Activated CD4-positive, alpha-beta T cell treated with anti-CD3 and anti-CD28 coated beads for 24 hours (primary cell): ENCODE measurements around the gene KCNMA1.

Experiments used
- DNase-seq, 2 donors: peaks; one replicate each; pipeline ENCODE4 v3.0.0-alpha.2; 2020; ENCODE audit warnings: low read depth in 2 of 2

Gene KCNMA1

DNA sequence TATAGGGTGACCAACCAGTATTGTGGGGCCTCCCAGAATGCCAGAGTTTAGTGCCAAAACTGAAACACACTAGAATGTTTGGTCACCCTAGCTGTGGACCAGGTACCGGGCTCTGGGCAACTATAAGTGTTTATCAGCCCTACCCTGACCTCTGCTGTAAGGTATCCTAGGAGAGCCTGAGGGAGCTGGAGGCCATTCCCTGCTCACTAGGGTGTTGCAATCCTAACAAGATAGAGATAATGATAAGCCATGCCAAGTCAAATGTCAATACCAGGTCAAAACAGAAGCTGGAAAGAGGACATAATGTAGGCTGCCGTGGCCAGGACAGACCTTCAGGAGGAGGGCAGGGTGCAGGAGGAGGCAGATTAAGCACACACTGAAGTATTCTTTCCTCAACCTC is 151.8 kb downstream of the KCNMA1 start:
- DNase-seq, result no peak

DNA sequence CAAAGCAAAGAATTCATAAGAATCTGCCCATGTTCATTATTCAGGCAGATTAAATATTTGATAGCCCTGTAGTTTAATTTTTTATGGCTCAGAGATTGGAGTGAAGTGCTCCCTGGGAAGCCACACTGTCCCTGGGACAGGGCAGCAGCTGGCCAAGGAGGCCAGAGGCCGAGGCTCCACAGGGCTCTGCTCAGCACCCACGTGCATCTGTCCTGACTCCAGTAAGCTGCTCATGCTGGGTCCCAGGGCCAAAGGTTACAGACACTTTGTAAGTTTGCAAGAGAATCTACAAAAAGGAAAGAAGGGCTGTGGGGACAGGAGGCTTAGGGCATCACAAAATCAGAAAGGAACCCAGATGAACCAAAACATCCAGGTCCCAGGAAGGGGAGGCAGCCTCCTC is 155.5 kb downstream of the KCNMA1 start:
- DNase-seq, result no peak

DNA sequence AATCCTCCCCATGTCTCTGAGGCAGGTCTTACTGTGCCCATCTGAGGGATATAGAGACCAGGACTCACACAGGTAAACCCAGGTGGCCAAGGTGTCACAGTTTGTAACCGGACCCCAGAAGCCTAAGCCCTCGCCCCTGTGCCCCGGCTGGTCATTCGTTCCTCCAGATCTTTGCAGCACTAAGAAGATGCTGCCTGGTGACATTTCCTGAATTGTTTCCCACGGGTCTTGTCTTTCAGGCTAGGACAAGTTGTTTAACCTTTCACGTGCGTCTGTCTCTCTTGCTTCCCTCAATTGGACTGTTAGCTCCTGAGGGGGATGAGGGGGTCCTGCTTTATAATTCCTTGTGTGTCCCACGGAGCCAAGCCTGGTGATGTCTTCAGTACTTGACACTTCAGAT is 158.0 kb downstream of the KCNMA1 start:
- no peak for DNase-seq

DNA sequence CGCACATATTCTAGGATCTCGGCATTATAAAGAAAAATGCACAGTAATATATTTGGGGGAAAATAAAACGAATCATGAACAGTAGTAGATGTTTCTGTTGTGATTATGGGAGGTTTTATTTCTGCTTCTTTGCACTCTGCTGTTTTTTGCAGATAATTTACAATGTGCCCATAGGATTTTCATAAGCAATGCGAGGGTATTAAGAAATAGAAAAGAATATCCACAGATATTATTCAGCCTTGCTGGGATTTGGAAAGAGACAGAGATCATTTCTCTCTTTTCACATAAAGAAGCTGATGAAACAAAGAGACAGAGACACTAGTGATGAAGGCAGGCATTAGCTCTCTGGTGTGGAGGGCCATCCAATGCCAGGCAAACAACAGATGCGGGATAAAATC is 158.6 kb downstream of the KCNMA1 start:
- DNase-seq, result no peak

DNA sequence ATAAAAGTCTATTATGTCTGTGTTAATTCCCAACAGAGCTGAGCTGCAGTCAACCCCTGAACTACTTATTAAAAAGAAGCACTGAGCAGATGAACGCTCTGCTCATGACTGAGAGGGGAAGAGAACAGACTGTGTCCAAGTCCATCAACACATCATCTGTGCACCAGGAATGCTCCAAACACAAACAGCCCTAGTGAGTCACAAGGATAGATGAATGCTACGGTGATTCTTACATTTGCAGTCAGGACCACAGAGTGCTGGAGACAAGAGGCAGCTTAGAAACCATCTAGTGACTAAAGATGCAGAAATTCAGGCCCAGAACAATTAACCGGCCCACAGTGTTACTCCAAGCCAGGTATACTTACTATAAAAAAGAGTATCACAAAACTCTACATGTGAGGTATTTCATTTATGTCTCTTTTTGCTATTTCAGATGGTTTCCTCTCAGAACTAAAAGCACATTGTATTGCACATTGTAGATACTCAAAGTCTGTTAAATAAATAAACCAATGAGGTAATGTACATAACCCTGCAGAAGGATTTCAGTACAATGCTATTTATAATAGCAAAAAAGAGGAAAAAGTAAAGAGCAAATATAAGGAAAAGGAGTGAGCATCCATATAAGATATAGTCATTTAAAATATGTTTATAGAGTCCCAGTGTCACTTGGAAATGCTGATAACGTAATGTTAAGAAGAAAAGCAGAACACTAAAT is 159.2 kb downstream of the KCNMA1 start:
- DNase-seq, result no peak

DNA sequence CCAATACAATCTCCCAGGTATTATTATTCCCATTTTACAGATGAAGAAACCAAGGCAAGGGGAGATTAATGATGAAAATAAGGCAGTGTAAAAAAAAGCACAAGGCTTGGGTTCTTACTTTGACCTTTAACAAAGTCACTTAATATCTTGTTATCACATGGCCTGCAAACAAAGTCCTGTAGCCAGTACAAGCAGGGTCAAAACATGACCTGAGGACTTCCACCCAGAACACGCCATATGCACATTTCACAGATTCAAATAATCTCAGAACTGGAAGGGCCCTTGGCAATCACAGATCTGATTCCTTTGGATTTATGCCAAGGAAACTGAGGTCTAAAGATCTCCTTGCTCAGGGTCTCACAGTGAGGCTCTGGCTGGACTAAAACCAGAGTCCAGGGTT is 162.1 kb downstream of the KCNMA1 start:
- no peak for DNase-seq

DNA sequence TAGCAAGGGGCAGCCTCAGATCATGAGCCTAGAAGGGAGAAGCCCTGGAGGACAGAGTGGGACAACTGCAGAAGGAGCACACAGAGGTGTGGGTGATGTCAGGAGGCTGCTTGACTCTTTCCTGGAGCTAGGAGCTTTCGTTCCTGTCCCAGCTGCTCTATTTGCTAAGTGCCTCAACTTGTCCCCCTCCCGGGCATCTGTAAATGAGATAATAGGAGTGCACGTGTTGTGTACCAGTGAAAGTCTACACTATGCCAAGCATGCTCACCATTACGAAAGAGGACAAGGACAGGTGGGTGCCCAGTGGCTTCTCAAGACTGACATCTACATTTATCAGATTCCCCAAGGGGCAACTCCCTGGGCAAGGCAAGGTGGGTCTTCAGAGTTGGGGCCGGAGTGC is 162.7 kb downstream of the KCNMA1 start:
- DNase-seq, result no peak

DNA sequence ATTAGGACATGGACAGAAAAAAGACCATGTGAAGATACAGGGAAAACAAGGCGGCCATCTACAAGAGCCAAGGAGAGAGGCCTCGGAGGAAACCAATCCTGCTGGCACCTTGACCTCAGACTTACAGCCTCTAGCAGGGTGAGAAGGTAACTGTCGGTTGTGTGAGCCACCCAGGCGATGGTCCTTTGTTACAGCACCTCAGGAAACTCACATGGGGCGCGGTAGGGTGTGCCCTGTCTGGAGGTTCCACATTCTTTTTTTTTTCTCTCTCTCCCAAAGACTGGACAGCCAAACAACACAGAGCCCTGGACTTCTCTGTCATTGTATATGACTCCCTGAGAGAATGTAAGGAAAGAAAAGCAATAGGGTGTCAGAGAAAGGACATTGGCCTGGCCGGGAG is 163.2 kb downstream of the KCNMA1 start:
- DNase-seq, result no peak

DNA sequence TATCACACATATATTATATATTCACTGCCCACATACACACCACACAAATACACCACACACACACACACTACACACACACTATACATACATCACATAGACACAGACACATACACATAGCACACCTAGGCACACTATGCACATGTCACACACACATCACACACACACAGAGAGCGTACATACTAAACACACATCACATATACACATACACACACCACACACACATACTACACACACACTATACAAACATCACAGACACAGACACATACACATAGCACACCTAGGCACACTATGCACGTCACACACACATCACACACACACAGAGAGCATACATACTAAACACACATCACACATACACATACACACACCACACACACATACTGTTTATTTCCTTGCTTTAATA is 165.5 kb downstream of the KCNMA1 start:
- DNase-seq, result no peak

DNA sequence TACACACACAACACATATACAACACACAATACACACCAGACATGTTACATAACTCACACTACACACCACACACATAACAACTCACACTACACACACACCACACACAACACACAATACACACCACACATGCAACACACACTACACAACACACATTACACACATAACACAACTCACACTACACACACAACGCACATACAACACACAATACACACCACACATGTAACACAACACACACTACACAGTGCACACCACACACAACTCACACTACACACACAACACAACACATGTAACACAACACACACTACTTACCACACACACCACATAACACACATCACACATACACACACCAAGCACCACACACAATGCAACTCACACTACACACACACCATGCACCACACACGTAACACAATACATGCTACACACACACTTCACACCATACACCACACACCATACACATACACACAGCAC is 166.5 kb downstream of the KCNMA1 start:
- DNase-seq, result no peak

DNA sequence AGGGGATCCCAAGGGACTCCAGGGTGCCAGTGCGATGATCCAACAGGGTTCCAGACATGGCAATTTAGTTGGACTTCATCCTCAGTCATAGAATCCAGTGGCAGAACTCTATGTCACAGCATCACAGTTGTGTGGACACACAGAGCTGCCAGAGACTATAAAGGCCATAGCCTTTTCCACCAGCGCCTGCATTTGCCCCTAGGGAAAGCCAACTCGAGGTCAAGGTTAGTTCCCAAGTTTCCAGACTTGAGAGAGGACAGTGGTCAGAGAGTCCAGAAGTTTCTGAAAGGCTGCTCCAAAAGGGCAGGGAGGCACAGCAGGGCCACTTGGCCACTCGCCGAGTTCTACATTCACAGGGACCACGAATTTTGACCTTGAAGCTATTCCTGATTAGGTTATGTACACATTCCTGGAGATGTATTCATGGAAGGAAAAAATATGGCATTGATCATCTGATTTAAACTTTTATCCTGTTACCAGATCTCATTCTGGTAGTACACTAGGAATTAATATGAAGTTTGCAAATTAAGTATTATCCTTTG is 170.1 kb downstream of the KCNMA1 start:
- DNase-seq, result no peak

DNA sequence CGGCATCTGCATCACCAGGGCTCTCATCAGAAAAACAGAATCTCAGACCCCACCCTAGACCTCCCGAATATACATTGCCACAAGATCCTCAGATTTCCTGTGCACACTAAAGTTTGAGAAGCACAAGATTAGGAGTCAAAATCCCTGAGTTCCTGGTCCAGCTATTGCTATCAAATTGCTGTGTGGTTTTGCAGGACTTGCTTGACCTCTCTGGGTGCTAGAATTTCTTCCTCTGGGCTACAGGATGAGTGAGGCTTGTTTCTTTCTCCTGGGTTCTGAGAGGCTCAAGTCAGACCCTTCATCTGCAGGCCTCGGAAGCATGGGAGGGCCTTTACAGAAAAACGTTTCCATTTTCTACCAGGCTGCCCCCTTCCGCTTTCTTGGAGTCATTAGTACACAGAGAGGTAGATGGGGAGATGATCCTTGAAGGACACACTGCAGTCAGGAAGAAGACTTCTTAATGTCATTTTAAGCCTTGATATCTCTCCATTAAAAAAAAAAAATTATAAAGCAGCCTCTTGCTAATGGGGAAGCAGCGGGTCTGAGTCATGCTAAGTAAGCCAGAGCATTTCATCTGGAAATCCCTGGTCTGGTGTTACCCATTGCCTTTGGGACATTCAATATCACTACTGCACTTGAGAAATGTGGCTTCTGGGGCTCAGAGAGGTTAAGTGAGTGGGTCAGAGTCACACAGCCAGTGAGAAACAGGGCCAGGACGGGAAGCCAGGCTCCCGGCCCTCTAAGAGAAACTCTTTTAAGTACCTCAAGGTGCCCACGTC is 173.5 kb downstream of the KCNMA1 start:
- no peak for DNase-seq

DNA sequence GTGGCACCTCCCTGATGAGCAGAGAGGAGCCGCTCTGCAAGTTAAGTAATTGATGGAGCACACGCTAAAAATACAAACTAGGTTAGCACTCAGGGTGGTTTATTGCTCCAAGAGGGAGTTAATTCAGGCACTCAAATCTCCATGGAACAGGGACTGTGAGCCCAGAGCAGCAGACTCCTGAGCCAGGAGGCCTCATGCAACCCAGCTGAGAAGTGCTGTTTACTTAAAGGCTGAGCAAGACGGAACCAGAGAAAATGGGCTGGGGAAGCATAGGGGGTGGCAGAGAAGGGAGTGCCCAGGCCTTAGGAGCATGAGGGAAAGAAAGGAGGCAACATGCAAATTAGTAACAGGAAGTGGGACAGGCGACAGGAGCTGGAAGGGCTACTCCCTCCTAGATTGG is 174.1 kb downstream of the KCNMA1 start:
- DNase-seq, result no peak

DNA sequence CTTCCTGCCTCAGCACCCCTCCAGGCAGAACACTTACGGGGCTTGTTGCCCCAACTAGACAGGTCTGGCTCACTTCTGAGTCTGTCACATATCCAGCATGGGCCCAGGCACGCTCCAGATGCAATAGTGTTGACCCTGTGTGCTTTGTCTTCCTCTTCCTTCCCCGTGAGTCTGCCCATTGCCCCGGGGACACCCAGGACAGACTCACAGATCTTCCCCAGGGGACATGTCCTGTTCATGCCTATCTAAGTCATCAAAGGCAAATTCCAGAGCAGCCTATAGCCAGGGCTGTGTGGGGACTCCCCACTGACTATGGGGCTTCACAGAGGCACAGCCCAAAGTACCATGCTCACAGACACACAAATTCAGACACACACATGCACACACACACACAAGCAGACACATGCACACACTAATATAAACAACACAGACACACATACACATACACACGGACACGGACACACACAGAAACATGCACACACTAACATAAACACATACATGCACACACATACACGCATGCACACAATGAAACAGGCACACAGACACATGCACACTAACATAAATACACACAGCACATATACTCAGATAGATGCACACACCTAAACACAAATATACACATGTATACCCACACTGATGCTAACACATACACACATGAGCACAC is 175.8 kb downstream of the KCNMA1 start:
- DNase-seq, result no peak

DNA sequence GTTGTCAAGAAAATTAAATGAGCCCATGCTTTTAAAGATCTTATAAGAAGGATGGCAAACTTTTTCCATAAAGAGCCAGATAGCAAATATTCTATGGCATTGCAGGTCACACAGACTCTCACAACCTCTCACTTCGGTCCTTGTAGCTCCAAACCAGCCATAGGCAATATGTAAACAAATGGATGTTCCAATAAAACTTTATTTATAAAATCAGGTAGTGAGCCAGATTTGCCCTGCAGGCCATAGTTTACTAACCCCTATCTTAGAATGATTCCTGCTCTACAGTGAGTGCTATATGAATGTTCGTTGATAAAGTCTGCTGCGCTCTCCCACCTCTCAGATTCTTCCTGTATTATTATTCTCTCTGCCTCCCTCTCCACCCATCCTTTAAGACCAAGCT is 177.7 kb downstream of the KCNMA1 start:
- DNase-seq, result no peak

DNA sequence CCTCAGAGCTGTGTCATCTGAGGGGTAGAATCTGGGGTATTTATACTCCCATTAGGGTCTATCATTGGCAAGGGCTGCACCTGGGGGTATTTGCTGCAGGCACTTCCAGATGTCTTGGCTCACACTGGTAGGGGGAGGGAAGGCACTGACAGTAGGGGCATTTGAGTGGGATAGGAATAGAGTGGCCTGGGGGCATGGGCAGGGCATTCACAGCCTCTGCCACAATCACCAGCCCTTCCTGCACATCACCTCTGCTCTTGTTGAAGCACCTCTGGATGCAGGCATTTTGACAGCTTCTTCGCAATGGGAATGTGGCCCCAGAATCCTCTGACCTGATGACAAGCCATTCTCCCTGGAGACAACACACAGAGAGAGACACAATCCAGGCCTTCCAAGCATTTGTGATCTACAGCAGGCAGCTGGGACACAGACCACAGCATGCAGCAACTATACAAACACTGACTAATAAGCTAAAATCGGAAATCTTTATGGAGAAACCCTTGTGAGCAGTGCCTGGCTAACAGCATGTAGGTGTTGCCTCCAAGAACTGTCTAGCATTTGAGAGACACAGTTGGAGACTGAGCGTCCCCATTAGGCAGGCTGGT is 178.5 kb downstream of the KCNMA1 start:
- DNase-seq, result no peak

DNA sequence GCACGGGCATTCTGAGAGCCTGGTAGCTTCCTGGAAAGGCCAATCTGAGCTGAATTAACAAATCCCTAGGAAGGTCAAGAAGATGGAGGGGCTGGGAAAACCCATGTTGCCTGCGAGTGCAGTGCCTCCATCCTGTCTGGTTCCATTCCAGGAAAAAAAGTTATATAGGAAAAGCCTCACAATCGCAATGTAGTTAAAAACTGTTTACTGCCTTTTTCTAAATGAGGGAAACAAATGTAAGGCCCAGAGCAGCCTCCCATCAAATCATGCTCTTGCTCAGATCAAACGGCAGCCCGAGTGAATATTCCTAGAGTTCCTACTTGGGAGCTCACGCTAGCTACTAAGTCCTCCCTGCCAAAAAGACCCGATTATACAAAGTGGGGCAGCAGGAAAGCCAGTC is 179.9 kb downstream of the KCNMA1 start:
- DNase-seq, result no peak

DNA sequence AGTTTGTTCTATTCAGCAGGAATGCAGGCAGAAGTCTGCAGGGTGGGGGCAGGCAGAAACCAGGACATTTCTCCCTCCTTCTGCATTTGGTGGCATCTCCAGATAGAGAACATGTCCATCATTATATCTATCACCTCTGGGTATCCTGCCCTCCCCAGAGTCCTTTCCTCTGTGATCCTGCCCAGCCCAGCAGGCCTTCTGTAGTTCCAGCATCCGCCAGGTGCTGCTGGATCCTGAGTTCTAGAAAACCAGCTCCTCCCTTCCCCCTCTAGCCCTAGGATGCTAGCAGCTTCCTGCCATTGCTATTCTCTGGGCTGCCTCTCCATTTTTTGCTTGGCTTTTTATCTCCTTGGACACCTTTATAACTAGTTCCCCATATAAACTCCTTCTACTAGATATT is 180.3 kb downstream of the KCNMA1 start:
- no peak for DNase-seq

DNA sequence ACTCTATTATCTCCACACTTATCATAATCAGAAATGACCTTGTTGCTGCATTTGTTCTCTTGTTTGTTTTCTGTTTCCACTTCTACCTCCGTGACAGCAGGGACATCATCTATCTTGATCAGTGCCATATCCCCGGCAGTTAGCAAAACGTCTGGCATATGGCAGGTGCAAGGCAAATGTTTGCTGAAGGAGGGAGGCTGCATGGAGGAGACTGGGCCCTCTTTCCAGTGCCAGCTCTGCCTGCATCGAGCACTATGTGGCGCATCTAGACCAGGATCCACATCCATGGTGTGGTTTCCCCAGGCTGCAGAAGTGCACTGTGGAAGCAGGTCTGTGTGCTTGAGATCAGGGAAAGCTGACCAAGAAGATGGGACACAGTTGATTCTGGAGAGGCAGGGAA is 181.2 kb downstream of the KCNMA1 start:
- no peak for DNase-seq

DNA sequence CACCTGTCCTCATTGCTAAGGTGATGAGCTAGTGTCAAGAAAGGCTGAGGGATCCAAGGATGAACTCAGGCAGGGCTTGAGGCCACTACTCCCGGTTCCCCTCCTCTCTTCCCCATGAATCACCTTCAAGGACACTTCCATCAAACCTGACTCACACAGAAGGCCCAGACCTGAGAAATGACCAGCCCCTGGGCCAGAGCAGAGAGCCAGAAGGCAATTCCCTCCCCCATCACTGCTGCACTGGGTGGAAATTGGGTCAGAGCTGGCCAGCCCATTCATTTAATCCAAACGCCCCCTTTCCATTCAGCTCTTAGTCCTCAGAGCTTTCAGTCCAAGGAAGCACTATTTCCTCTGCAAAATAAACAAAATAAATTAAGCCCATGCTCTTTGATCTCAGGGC is 182.0 kb downstream of the KCNMA1 start:
- no peak for DNase-seq

DNA sequence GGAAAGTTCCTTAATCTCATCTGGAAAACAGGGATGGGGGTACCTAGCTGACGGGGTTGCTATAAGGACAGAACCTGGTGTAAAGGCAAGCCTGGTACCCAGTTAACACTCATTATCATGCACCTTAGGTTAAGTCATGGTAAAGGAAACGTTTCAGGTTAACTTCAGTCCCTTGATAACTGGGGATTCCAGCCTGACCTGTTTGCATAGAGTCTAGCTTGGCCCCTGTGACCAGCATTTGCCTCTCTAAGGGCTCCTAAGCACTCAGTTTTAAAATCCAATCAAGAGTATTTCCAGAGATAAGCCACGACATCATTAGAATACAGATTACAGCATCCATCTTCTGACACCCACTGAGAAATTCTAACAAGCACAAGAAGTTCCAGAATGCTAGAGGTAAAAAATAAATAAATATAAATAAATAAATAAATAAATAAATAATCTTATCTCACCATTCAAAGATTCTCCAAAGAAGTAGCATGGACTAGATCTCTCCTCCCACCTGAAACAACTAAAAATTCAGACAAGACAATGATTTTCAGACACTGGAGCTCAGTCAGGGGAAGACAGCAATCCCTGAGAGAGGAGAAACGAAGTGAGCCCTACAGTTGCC is 184.6 kb downstream of the KCNMA1 start:
- no peak for DNase-seq

DNA sequence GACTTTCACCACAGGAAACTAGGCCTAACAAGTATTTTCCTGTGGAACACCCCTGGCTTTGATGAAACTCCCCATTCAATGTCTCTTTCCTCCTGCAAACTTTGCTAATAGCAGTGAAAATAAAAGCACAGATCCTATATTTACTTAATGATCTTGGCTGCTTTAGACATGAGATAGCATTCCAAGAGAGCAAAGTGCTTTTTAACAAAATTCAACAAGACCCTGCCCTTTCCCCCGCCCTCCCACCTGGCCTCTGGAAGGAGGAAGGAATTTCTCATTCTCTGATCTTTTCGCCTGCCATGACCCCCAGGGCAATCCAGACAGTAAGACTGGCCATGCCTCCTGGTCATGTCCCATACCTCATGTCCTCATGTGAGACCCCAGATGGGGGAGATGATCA is 185.7 kb downstream of the KCNMA1 start:
- DNase-seq, result no peak
